Measurements from ENCODE around the gene NCKIPSD. TPM values are rescaled to one million over a fixed set of nuclear protein-coding genes. Genes with fewer than 3 reads are reported as not detected.
A peak's percentile ranks its signal among the peaks of the same experiment; 100 is the strongest.

NCKIPSD gene
- total RNA-seq, 1 donor, result 17.7 TPM

GRCh38 chr3:48623851-48624547, 61.7 kb downstream of the NCKIPSD start:
- Histone ChIP-seq H2AFZ (ENCODE audit: low read length) (no peak overlapping the region), H3K4me1 (ENCODE audit: insufficient read depth, low read length) (no peaks in the 10 kb centered on the region), H3K4me3 (ENCODE audit: insufficient read depth, low read length) (no peak overlapping the region), H3K9me3 (ENCODE audit: low read depth, low read length) (no peaks in the 10 kb centered on the region), H3K27me3 (ENCODE audit: insufficient read depth, low read length) (no peaks in the 10 kb centered on the region), H3K79me2 (ENCODE audit: insufficient read depth, low read length) (no peaks in the 10 kb centered on the region), H4K20me1 (ENCODE audit: insufficient read depth, low read length) (no peaks in the 10 kb centered on the region), H3K36me3 (ENCODE audit: insufficient read depth, low read length) (peaks cover 34% of the 10 kb centered on the region), H3K4me2 (ENCODE audit: insufficient read depth, low read length) (no peak overlapping the region), H3K27ac (ENCODE audit: low read depth, low read length) (no peak overlapping the region)
- TF ChIP-seq, protein P1, sequence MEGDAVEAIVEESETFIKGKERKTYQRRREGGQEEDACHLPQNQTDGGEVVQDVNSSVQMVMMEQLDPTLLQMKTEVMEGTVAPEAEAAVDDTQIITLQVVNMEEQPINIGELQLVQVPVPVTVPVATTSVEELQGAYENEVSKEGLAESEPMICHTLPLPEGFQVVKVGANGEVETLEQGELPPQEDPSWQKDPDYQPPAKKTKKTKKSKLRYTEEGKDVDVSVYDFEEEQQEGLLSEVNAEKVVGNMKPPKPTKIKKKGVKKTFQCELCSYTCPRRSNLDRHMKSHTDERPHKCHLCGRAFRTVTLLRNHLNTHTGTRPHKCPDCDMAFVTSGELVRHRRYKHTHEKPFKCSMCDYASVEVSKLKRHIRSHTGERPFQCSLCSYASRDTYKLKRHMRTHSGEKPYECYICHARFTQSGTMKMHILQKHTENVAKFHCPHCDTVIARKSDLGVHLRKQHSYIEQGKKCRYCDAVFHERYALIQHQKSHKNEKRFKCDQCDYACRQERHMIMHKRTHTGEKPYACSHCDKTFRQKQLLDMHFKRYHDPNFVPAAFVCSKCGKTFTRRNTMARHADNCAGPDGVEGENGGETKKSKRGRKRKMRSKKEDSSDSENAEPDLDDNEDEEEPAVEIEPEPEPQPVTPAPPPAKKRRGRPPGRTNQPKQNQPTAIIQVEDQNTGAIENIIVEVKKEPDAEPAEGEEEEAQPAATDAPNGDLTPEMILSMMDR (IDR thresholded peaks at IDR 0.05; ENCODE audit: extremely low read depth, low read depth, low read length), result no peak
- peak; percentile 65 for DNase-seq (ENCODE audit: insufficient read length, low spot score, missing footprints)

Small RNAs within 50 kb of the gene (small RNA-seq; reads per million reads assigned to genes)
- gene AC141002.1, result not detected

Other genes starting within 250 kb of the NCKIPSD start
- 13.3 and 17.4 TPM in 2 replicates for gene CCDC51, start 245.8 kb downstream of the NCKIPSD start, total RNA-seq
- gene TMA7, start 245.7 kb downstream of the NCKIPSD start, total RNA-seq, result 128 and 135 TPM in 2 replicates
- gene ATRIP, start 239.2 kb downstream of the NCKIPSD start, total RNA-seq, result 5.0 and 5.1 TPM in 2 replicates
- 99.3 and 105 TPM in 2 replicates for gene SHISA5, start 181.7 kb downstream of the NCKIPSD start, total RNA-seq
- gene PFKFB4, start 129.1 kb downstream of the NCKIPSD start, total RNA-seq, result 12.3 and 12.4 TPM in 2 replicates
- gene UCN2, start 122.1 kb downstream of the NCKIPSD start, total RNA-seq, result 0.29 and 0.72 TPM in 2 replicates
- gene COL7A1, start 90.6 kb downstream of the NCKIPSD start, total RNA-seq, result 12.7 and 21.4 TPM in 2 replicates
- gene UQCRC1, start 76.3 kb downstream of the NCKIPSD start, total RNA-seq, result 299 and 308 TPM in 2 replicates
- 0.59 TPM in 1 of 2 replicates, not detected in the other for gene TMEM89, start 64.1 kb downstream of the NCKIPSD start, total RNA-seq
- 26.2 and 30.8 TPM in 2 replicates for gene SLC26A6, start 50.5 kb downstream of the NCKIPSD start, total RNA-seq
- 1.2 and 1.4 TPM in 2 replicates for gene CELSR3, start 23.0 kb downstream of the NCKIPSD start, total RNA-seq
- gene IP6K2, start 31.3 kb upstream of the NCKIPSD start, total RNA-seq, result 38.0 and 44.9 TPM in 2 replicates
- gene PRKAR2A, start 162.0 kb upstream of the NCKIPSD start, total RNA-seq, result 43.6 and 47.4 TPM in 2 replicates
- gene SLC25A20, start 213.0 kb upstream of the NCKIPSD start, total RNA-seq, result 11.2 and 11.9 TPM in 2 replicates
- 69.1 and 82.5 TPM in 2 replicates for gene ARIH2, start 232.9 kb upstream of the NCKIPSD start, total RNA-seq

All from osteoblast (primary cell).